AG08396 (cell line): ENCODE measurements around the gene RAB3C.
"Not testable (repeated sequence)": the region's sequence is repeated elsewhere in the genome, so short reads cannot be mapped to it uniquely, and the experiment has no call there.

ENCODE experiments used
- DNase-seq: peaks from one replicate; pipeline ENCODE4 v3.0.0; 2012; ENCODE audit warnings: low spot score, mixed read lengths

Gene RAB3C

DNA sequence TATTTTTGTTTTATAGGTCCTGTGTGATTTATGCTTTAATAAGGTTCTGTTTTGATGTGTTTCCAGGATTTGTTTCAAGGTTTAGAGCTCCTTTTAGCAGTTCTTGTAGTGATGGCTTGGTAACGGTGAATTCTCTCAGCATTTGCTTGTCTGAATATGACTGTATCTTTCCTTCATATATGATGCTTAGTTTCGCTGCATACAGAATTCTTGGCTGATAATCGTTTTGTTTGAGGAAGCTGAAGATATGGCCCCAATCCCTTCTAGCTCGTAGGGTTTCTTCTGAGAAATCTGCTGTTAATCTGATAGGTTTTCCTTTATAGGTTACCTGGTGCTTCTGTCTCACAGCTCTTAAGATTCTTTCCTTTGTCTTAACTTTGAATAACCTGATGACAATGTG is 20.0 kb downstream of the RAB3C start:
- DNase-seq = not testable (repeated sequence)

DNA sequence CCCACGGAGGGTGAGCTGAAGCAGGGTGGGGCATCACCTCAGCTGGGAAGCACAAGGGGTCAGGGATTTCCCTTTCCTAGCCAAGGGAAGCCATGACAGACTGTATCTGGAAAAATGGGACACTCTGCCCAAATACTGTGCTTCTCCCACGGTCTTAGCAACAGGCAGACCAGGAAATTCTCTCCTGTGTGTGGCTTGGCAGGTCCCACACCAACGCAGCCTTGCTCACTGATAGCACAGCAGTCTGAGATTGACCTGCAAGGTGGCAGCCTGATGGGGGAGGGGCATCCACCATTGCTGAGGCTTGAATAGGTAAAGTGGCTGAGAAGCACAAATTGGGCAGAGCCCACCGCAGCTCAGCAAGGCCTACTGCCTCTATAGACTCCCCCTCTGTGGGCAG is 23.2 kb downstream of the RAB3C start:
- no peak for DNase-seq

DNA sequence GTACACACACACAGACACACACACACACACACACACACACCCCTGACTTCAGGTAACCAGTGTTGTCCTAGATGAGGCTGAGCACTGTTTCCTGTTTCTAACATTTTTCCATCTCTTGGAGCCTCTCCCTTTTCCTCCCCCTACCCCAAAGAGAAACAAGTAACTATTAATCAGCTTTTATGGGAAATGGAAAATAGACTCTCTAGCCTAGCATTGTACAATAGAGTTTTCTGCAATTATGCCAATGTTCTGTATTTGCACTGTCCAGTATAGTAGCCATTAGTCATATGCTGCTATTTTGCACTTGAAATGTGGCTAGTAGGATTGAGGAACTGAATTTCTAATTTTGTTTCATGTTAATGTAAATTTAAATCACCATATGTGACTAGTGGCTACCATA is 33.1 kb downstream of the RAB3C start:
- no peak for DNase-seq

DNA sequence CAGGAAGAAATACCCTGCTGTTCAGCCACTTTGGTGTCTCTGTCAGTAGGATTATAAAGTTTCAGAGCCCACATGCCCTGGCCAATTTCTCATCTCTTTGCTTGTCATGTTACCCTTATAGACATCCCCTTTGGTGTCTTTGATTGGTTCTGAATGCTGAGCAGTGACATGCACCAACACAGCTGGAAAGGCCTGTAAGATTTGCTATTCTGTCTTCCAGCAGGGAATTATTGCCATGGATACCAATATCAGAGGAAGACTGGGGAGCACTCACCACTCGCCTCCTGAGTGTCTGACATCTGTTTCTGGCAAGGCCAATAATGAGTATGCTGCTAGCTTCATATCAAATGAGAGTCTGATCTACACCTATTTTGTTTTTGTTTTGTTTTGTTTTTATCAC is 34.4 kb downstream of the RAB3C start:
- DNase-seq = no peak

DNA sequence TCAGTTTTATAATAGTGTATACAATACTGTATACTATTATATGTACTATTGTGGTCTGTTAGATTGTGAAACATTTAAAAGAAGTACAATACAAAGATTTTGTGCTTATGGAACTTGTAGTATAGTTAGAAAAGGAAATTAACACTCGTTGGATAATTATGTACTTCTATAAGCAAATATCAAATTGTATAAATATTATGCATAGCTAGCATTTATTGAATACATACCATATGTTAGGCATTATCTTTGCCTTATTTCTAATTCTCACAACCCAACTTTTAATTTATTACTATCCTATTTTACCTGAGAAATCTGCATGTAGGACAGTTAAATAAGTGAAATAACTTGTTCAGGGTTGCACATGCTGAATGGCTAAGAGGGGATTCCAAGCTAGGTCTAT is 37.5 kb downstream of the RAB3C start:
- no peak for DNase-seq

DNA sequence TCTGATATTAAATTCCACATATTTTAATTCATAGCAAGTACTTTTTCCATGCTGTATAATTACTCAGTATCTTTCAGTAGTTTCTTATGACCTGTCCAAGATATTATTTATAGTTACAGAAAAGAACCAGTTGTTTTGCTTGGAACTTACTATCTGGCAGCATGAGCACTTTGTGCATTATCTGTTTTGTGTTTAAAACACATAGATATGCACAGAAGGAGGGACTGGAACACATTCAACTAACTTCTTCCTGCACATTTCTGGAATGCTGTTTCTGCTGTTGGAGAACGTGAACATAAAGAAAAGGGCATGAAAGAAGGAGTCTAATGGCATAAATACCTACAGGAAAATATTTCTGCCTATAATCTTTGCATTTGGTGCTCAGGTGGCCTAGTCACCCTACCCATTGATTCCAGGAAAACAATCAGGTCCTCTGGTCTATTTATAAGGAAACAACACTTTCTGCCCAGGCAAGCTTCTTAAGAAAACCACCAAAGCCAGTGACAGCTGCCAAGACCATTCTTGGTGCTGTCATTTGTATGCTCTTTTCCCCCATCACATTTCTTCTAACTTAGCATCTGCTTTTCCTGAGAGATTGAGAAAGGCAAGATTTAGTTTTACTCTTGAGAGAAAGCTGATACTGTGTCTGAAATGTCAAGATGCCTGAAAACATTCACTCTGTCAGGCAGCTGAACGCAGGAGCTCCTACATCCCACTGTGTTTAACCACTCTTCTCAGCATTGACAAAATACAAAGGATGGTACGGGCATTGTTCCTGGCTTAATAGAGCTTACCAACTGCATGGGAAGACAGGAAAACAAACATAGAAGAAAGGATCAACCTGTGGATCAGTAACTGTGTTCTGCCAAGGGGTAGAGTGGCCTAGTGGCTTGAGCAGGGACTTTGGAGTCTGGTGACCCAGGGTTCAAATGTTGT is 40.3 kb downstream of the RAB3C start:
- DNase-seq = no peak

DNA sequence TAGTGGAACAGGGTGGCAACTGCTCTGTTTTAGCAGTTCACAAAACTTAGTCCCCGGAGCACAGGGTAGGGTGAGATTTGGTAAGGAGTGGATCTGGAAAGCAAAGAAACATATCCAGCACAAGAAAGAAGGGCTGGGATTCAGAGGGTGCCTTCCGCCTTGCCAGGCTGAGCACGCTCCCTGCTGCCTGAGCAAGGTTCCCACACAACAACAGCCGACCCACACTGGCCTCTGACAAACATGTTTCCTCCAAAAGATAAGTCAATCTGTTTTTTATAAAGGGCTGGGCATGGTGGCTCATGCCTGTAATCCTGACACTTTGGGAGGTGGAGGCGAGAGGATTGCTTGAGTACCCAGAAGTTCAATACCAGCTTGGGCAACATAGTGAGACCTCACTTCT is 45.8 kb downstream of the RAB3C start:
- no peak for DNase-seq

DNA sequence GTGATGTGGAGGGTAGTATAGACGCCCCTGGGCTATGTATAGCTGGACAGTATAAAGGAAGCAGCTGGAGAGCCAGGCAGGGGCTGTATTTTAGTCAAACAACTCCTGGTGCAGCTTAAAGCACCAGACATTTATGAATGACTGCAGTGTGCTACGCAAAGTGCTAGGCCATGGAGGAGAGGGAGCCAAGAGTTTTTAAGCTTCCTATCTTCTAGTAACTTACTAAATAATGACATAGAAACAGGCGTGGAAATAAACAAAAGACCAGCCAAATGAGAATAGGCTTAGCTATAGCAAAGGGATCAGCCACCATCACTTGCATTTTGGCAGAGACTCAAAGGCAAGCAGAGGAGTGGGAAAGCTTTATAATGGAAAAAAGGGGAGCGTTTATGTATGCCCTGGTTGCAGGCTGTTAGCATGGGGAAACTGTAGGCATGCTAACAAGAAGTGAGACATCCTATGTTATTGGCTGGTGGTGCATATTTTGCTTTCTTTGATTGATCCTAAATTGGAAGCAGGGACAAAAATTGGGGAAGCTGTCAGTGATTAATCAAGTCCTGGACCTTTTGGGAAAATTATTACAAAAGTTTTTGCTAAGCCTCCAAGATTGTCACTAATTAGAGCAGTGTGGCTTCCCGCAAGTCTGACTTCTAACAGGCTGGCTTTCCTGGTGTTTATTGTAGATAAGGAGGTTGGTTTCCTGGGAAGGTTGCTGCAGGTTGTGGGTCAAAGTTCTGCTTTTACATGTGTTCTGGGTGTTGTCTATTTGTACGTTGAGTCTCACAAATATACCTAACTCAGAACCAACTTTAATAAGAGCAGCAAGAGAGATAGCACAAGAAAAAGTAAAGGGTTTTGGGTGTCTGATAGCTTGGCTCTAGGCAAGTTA is 46.6 kb downstream of the RAB3C start:
- no peak for DNase-seq

DNA sequence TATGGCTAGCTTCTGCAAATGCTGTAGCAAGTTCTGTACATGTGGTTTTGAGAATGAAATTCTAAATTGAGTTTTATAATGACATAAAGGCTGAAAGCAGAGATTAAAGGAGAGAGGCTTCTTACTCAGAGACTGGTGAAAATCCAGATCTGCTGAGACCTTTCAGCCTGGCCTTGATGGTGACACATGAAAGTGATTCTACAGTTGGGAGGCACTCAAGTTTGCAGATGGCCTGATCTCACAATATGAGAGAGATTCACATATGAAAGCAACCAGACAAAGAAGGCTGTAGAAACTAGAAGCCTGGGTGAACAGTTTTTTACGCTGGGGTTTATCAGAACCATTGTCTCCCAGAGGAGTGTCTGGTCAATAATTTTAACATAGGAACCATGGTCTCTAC is 49.0 kb downstream of the RAB3C start:
- DNase-seq = no peak

DNA sequence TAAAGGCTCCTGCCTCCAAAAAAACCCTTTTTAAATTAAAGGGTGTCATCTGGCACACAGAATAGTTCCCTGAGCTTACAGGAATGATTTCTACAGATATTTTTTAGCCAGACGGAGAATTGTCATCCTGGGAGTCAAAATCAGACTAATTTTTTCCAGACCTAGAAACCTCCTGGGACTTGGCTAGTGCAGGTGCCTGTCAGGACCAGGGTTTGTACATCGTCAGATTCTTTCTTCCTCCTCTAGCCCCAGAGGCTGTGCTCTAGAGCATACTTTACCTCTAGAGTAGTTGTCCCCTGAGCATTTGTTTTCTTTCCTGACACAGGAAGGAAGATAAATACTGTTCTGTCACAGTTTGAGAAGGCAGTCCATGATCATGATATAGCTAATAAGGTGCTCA is 52.5 kb downstream of the RAB3C start:
- no peak for DNase-seq

DNA sequence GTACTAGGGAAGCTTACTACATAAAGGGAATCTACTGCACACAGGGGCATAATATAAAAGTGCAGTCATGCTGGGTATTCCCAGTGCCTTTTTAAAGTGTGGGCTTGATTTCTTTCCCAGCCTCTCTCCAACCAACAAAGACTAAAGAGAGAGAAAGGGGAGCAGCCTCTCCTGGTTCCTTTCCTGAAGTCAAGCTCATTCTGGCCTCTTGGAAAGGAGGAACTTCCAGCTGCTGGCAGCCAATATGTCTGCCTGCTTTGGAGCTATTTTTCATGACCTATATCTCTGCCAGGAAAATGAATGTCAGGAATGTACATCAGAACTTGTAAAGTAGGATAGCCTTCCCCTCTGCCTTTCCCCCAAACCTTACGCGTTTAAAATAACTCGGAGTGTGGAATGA is 57.1 kb downstream of the RAB3C start:
- no peak for DNase-seq

DNA sequence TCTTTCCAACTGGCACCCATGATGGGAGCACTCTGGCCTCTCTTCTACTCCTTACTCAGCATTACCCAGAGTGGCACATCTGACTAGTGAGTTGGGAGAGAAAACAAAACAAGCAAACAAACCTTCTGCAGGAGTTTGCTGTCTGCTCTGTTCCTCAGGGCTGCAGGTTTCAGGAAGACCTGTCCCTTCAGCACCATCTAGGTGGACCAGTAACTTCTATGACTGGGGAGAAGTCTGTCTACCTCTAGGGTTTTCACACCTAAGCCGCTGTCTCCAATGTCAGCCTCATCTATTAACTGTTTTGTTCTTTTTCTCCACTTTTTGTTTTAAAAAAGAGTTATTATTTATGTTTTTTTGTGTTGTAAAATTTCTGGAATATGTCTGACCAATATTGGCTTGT is 58.7 kb downstream of the RAB3C start:
- DNase-seq = no peak

DNA sequence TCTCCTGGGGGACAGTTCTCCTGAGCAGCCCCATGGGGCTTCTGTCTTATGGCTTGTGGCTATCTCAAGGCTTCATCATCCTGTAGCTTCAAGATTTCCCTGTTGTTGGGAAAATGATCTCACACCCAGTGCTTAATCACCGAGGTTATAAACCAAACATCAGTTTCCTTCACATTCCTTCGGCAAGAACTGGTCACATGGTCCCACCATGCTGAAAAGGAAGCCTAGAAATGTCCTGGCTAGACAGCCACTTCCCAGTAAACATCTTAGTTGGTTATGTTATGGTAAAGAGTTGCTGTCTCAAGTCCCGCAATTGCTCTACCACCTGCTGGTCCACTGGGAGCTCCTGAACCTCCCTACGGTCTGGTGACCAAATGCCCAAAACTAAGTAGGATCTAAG is 66.0 kb downstream of the RAB3C start:
- DNase-seq = no peak

DNA sequence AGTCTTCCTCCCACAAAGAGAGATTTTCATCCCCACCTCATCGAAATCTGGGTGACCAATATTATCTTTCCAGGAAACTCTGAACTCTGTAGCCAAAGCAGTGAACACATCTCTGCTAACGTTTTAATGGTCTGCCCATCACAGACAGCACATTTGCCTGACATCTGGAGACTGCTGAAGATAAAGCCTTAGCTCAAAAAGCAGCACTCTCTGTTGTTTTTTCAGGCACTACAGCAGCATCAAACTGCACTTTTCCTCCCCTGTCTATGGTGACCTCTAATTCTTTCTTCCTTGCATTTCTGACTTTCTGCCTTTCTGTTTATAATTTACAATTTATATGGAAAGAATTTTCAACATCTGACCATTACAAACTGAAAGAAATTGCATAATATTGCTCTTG is 66.8 kb downstream of the RAB3C start:
- DNase-seq = no peak

DNA sequence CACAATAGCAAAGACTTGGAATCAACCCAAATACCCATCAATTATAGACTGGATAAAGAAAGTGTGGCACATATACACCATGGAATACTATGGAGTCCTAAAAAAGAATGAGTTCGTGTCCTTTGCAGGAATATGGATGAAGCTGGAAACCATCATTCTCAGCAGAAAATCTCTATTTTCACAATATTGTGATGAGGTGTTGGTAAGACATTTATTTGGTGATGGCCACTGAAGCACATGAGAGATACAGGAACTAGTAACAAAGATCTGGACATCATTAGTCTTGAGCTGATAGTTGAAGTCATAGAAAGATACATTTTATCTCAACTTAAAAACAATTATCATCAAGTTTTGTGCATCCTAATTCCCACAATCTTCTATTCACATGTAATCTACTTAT is 70.6 kb downstream of the RAB3C start:
- no peak for DNase-seq

DNA sequence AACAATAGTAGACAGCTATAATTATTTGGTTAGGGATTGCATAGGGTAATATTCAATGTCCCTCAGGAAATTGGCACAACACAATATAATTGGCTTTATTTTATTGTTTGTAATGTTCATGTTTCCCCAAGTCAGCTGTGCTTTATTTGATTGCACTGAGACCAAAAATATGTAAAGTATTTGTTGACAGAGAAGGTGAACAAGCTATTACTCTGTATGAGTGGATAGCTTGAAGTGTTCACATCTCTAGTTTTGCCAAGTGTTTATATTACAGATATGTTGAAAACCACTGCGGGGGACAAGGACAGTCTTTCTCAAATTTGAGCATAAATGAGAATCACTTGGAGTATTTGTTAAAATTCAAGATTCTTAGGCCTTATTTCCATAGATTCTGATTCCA is 83.3 kb downstream of the RAB3C start:
- no peak for DNase-seq

DNA sequence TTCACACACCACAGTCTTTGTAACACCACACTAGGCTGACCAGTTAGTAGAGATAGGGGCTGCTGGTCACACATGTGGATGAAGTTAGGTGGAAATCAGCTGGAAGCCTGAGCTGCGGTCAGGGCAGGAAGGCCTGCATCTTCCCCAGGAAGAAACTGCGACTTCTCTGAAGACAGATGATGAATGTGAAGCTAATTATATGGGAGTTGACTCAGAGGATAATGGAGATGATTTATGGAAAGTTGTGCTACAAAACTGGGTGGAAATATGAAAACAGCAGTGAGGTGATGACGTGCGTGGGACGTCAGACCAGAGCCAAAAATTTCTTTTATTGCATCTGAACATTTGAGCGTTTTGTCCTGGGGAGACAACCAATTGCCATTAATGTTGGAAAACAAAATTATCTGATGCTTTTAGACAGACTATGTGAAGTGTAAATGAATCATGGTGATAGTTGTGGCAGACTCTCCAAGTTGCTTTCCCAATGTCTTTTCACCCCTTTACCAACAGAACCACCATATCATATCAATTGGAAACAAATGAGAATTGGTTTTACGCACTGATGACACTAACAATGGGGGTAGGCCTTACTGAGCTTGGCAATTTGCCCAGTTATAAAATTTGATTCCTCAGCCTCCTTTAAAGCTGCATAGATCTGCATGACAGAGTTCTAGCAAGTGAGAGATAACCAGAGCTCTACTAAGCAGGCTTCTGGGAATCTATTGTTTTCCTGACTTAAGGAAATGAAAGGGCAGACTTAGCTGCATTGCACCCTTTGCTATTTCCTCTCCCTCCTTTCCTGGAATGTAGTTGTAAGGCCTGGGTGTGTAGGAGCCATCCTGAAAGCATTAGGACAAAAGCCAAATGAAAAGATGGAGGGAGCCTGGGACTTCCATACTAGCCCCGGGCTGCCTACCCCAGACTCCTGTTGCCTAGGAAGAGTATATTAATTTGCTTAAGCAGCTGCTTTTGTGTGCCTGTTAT is 84.0 kb downstream of the RAB3C start:
- DNase-seq = no peak

DNA sequence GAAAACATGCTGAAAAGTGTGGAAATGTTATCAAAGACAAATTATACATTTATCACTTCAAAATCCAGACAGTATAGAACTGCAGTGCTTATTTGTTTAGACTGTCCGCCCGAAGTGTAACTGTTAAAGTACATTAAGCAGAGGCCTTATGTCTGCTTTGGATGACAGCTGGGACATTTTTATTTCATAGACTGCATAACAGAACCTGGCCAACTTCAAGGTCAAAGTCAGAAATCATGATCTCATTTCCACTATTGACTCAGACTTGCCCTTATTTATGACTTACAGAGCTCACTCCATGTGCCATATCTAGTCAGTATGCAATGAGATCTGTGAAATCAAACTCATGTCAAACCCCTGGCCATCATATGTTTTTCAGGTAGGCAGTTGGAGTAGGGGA is 87.7 kb downstream of the RAB3C start:
- no peak for DNase-seq

DNA sequence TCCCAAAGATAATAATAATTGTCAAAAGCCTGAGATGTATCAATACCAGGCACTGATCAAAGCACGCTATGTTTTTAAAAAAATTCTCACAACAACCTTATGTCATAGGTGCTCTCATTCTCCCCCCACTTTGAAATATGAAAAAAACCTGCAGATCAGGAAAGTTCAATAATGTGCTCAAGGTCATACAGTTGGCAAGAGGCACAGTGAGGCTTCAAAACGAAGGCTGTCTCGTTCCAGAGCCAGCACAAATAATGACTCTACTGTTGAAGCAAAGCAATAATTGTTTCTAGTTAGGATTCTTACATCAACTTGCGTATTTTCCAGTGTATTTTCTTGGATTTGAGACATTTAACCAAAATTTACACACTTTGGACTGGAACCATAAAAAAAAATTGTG is 88.3 kb downstream of the RAB3C start:
- no peak for DNase-seq

DNA sequence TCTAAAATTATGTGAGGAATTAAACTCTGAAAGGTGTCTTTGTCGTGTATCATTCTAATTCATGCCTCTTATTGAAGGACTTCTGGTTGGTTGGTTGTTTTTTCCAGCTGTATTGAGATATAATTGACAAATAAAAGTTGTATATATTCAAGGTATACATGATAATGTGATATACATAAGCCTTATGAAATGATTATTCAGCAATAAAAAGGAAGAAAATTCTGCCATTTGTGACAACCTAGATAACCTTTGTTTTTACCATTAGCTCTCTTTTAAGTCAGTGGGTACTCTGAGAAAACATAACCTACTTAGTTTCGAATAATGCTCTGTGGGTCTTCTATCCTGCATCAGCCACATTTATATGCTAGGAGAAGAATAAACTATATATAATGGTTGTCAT is 89.6 kb downstream of the RAB3C start:
- no peak for DNase-seq

DNA sequence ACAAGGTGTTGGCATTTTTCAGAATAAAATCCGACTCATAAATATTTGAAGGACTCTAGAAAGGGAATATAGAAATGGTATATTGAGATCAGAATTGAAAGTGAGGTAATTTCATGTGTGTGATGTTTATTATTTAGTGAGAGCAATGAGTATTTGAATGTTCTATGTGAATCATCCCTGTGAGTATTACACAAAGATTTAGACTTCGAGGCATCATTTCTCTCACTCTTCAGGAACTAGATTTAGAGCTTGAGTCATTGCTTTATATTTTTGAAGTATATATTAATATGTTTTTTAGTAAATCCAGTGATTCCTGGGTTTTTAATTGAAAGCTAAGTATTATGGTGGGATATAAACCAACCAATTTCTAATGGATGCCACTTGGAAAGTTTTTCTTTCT is 91.2 kb downstream of the RAB3C start:
- DNase-seq = no peak

DNA sequence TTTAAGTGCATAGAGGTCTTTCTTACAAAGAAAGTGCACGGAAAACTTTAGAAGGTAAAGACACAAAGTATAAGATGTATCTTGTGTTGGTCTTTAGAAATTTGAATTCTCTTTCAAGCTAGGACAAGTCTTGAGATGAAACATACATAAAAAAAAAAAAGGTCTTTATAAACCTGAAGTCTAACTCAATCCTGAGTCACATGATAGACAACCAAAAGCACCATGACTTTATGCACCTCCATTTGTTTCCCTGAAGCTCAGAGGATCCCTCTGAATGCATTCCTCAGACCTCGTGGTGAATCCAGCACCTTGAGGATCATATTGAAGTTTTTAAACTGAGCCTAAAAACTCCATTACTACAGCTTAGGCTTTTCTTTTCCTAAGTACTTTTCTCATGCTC is 91.8 kb downstream of the RAB3C start:
- no peak for DNase-seq
